Measurements from ENCODE around the gene YIPF2. TPM values are rescaled to one million over a fixed set of nuclear protein-coding genes. Genes with fewer than 3 reads are reported as not detected.
"Not testable (repeated sequence)": the region's sequence is repeated elsewhere in the genome, so short reads cannot be mapped to it uniquely, and the experiment has no call there.

The YIPF2 gene
- total and polyA plus RNA-seq, 9 donors, result 23.2 to 37.4 (median 32.2) TPM

DNA sequence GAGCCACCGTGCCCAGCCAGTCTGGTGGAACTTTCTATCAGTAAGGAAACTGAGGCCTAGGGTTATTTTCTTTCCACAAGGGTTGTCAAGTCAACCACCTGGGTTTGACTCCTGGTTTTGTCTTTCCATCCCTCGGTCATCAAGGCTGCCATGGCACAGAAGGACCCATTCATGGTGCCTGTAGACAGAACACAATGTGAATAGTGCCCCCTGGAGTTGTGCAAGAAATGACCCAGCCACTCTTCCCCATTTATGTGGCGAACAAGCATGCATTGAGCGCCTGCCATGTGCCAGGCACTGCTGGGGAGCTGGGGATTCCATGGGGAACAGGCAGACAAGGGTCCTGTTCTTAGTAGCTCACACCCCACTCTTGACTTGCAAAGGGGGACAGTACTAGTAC lies 36.5 kb upstream of the YIPF2 start:
- no peaks in the 10 kb centered on the region for H3K27me3 ChIP-seq (ENCODE audit: control insufficient read depth, insufficient read depth, low read length)
- H3K36me3 ChIP-seq (ENCODE audit: control insufficient read depth, insufficient read depth, low read length), result peaks cover 4% of the 10 kb centered on the region
- H3K27ac ChIP-seq (ENCODE audit: low read length), result peak overlapping the region; percentile 21
- no peak for DNase-seq
- no peaks in the 10 kb centered on the region for H3K9me3 ChIP-seq (replicated peaks; ENCODE audit: control insufficient read depth, low read depth, low read length)
- no peak overlapping the region for H3K4me3 ChIP-seq (ENCODE audit: low read length)
- WGBS (ENCODE audit: insufficient coverage), result 85% methylated on average over 3 of the region's 4 CpGs
- peaks cover 42% of the 10 kb centered on the region for H3K4me1 ChIP-seq (ENCODE audit: control insufficient read depth, insufficient read depth, low read length)

GRCh38 chr19:10963865-10964264 lies 35.4 kb upstream of the YIPF2 start:
- H3K9me3 ChIP-seq (replicated peaks; ENCODE audit: control insufficient read depth, low read depth, low read length), result no peaks in the 10 kb centered on the region
- DNase-seq, result no peak
- H3K27ac ChIP-seq (ENCODE audit: low read length), result no peak overlapping the region
- H3K27me3 ChIP-seq (ENCODE audit: control insufficient read depth, insufficient read depth, low read length), result no peaks in the 10 kb centered on the region
- peaks cover 45% of the 10 kb centered on the region for H3K4me1 ChIP-seq (ENCODE audit: control insufficient read depth, insufficient read depth, low read length)
- 81% methylated on average over 3 of the region's 4 CpGs for WGBS (ENCODE audit: insufficient coverage)
- no peak overlapping the region for H3K4me3 ChIP-seq (ENCODE audit: low read length)
- peaks cover 4% of the 10 kb centered on the region for H3K36me3 ChIP-seq (ENCODE audit: control insufficient read depth, insufficient read depth, low read length)

DNA sequence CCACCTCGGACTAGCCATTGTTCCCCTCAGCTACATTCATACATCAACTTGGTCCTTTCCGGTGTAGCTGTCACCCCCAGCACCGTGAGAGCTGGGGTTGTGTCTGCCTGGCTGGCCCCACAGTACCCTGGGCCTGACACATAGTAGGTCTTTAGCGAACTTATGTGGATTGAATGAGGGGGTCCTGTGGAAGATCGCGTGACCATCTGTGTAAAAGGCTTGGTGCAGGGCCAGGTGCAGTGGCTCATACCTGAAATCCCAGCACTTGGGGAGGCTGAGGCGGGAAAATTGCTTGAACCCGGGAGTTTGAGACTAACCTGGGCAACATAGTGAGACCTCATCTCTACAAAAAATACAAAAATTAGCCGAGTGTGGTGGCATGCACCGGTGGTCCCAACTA lies 34.4 kb upstream of the YIPF2 start:
- no peaks in the 10 kb centered on the region for H3K27me3 ChIP-seq (ENCODE audit: control insufficient read depth, insufficient read depth, low read length)
- 91% methylated on average over 4 of the region's 10 CpGs for WGBS (ENCODE audit: insufficient coverage)
- H3K36me3 ChIP-seq (ENCODE audit: control insufficient read depth, insufficient read depth, low read length), result peaks cover 4% of the 10 kb centered on the region
- H3K9me3 ChIP-seq (replicated peaks; ENCODE audit: control insufficient read depth, low read depth, low read length), result no peaks in the 10 kb centered on the region
- peaks cover 36% of the 10 kb centered on the region for H3K4me1 ChIP-seq (ENCODE audit: control insufficient read depth, insufficient read depth, low read length)
- H3K27ac ChIP-seq (ENCODE audit: low read length), result no peak overlapping the region
- no peak overlapping the region for H3K4me3 ChIP-seq (ENCODE audit: low read length)
- no peak for DNase-seq

DNA sequence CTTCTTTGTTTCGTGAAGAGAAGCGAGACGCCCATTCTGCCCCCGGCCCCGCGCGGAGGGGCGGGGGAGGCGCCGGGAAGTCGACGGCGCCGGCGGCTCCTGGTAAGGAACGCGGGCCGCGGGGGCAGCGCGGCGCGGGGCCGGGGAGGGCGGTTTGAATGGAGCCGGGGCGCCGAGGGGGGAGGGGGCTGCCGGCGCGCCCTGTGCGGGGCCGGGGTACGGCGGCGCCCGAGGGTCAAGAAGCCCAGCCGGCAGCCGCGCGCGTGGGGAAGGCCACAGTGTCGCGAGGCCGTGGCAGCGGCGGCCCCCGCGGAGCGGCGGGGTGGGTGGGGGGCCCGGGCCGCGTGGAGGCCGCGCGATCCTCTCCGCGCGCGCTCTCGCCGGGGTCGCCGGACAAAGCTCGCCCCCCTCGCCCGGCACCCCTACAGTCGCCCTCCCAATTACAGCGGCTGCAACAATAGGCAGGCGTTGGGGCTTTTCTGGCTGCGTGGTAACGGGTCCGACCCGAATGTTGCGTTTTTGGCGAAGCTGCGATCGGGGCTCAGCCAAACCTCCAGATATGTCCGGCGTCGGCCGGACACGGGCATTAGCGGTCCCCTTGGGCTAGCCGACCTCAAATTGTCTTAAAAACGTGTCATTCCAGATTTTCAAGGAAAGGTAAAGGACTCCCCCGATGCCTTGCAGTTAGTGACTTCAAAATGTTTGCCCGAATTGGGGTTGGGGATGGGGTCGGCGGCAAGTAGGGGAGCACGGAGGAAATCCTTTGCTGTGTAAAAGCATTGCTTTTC lies 32.8 kb upstream of the YIPF2 start:
- peak; percentile 62 for DNase-seq
- Histone ChIP-seq H3K4me3 (ENCODE audit: low read length) (peak overlapping the region; percentile 89), H3K36me3 (ENCODE audit: control insufficient read depth, insufficient read depth, low read length) (peaks cover 4% of the 10 kb centered on the region), H3K9me3 (replicated peaks; ENCODE audit: control insufficient read depth, low read depth, low read length) (no peaks in the 10 kb centered on the region), H3K27me3 (ENCODE audit: control insufficient read depth, insufficient read depth, low read length) (no peaks in the 10 kb centered on the region), H3K4me1 (ENCODE audit: control insufficient read depth, insufficient read depth, low read length) (peaks cover 34% of the 10 kb centered on the region), H3K27ac (ENCODE audit: low read length) (peak overlapping the region; percentile 91)
- WGBS (ENCODE audit: insufficient coverage), result under 1% methylated on average over 89 of the region's 92 CpGs

GRCh38 chr19:10960314-10961072 lies 32.1 kb upstream of the YIPF2 start, which contains the start of gene SMARCA4:
TSS of gene SMARCA4 (plus strand) at chr19:10961030. CDS start at chr19:10984152, 23,122 bp downstream.
- Histone ChIP-seq H3K36me3 (ENCODE audit: control insufficient read depth, insufficient read depth, low read length) (peaks cover 4% of the 10 kb centered on the region), H3K4me1 (ENCODE audit: control insufficient read depth, insufficient read depth, low read length) (peaks cover 34% of the 10 kb centered on the region), H3K27me3 (ENCODE audit: control insufficient read depth, insufficient read depth, low read length) (no peaks in the 10 kb centered on the region), H3K4me3 (ENCODE audit: low read length) (peak within 1 kb of the TSS; percentile 92), H3K27ac (ENCODE audit: low read length) (peak within 1 kb of the TSS; percentile 93), H3K9me3 (replicated peaks; ENCODE audit: control insufficient read depth, low read depth, low read length) (no peaks in the 10 kb centered on the region)
- peak; percentile 99 for DNase-seq
- under 1% methylated on average over 96 of the region's 100 CpGs for WGBS (ENCODE audit: insufficient coverage)

DNA sequence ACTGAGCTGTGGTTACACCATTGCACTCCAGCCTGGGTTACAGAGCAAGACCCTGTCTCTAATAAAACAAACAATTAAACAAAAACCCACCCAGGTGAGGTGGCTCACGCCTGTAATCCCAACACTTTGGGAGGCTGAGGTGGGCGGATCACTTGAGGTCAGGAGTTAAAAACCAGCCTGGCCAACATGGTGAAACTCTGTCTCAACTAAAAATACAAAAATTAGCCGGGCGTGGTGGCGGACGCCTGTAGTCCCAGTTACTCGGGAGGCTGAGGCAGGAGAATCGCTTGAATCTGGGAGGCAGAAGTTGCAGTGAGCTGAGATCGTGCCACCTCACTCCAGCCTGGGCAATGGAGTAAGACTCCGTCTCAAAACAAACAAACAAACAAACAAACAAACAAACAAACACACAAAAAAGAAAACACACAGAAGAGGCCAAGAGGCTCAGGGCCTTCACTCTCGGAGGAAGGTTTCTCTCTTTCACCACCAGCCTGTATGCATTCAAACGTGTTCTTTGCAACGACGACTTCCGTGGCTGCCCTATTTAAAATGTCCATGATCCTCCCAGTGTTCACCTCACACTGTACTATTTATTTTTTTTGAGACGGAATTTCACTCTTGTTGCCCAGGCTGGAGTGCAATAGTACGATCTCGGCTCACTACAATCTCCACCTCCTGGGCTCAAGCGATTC lies 31.0 kb upstream of the YIPF2 start:
- H3K4me1 ChIP-seq (ENCODE audit: control insufficient read depth, insufficient read depth, low read length), result peaks cover 23% of the 10 kb centered on the region
- not testable (repeated sequence) for H3K36me3 ChIP-seq (ENCODE audit: control insufficient read depth, insufficient read depth, low read length); DNase-seq; H3K4me3 ChIP-seq (ENCODE audit: low read length); H3K27me3 ChIP-seq (ENCODE audit: control insufficient read depth, insufficient read depth, low read length); H3K9me3 ChIP-seq (replicated peaks; ENCODE audit: control insufficient read depth, low read depth, low read length); H3K27ac ChIP-seq (ENCODE audit: low read length)
- 96% methylated on average over 13 of the region's 19 CpGs for WGBS (ENCODE audit: insufficient coverage)

DNA sequence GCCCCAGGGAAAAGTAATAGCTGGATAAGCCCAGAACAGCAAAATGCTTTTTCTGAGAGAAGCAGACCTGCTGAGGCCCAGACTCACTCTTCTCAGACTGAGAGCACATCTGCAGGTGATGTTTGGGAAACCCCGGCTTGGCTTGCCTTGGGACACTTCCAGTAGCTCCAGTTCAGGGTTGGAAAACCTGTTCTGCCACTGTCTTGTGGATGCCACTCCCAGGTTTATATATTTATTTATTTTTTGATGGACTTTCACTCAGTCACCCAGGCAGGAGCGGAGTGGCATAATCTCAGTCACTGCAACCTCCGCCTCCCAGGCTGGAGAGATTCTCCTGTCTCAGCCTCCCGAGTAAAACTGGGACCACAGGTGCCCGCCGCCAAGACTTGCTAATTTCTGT lies 24.4 kb upstream of the YIPF2 start:
- Histone ChIP-seq H3K4me1 (ENCODE audit: control insufficient read depth, insufficient read depth, low read length) (peaks cover 5% of the 10 kb centered on the region), H3K27me3 (ENCODE audit: control insufficient read depth, insufficient read depth, low read length) (no peaks in the 10 kb centered on the region), H3K36me3 (ENCODE audit: control insufficient read depth, insufficient read depth, low read length) (no peaks in the 10 kb centered on the region), H3K9me3 (replicated peaks; ENCODE audit: control insufficient read depth, low read depth, low read length) (no peaks in the 10 kb centered on the region), H3K27ac (ENCODE audit: low read length) (no peak overlapping the region), H3K4me3 (ENCODE audit: low read length) (no peak overlapping the region)
- DNase-seq, result no peak
- 100% methylated on average over 2 of the region's 6 CpGs for WGBS (ENCODE audit: insufficient coverage)

GRCh38 chr19:10946958-10947657 lies 18.7 kb upstream of the YIPF2 start:
- Histone ChIP-seq H3K27me3 (ENCODE audit: control insufficient read depth, insufficient read depth, low read length) (no peaks in the 10 kb centered on the region), H3K27ac (ENCODE audit: low read length) (no peak overlapping the region), H3K36me3 (ENCODE audit: control insufficient read depth, insufficient read depth, low read length) (no peaks in the 10 kb centered on the region), H3K4me1 (ENCODE audit: control insufficient read depth, insufficient read depth, low read length) (peaks cover 13% of the 10 kb centered on the region), H3K9me3 (replicated peaks; ENCODE audit: control insufficient read depth, low read depth, low read length) (no peaks in the 10 kb centered on the region), H3K4me3 (ENCODE audit: low read length) (no peak overlapping the region)
- WGBS (ENCODE audit: insufficient coverage), result no CpG with 5 or more reads among the region's 6 CpGs
- no peak for DNase-seq

DNA sequence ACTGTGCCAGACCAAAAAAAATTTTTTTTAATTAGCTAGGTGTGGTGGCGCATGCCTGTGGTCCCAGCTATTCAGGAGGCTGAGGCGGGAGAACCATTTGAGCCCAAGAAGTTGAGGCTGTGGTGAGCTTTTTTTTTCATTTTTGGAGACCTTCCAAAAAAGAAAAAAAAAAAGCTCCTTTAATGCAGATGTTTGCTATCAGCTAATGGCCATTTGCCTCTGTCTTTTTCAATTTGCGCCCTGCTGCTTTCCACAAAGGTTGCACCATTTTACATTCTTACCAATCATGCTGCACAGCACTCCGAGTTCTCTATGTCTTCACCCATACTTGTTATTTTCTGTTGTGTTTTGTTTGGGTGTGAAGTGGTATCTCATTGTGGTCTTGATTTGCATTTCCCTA lies 16.8 kb upstream of the YIPF2 start:
- H3K9me3 ChIP-seq (replicated peaks; ENCODE audit: control insufficient read depth, low read depth, low read length), result no peaks in the 10 kb centered on the region
- H3K4me3 ChIP-seq (ENCODE audit: low read length), result no peak overlapping the region
- H3K27me3 ChIP-seq (ENCODE audit: control insufficient read depth, insufficient read depth, low read length), result no peaks in the 10 kb centered on the region
- no peaks in the 10 kb centered on the region for H3K36me3 ChIP-seq (ENCODE audit: control insufficient read depth, insufficient read depth, low read length)
- 100% methylated on average over 1 of the region's 4 CpGs for WGBS (ENCODE audit: insufficient coverage)
- H3K27ac ChIP-seq (ENCODE audit: low read length), result no peak overlapping the region
- peaks cover 13% of the 10 kb centered on the region for H3K4me1 ChIP-seq (ENCODE audit: control insufficient read depth, insufficient read depth, low read length)
- no peak for DNase-seq

Data from muscle of leg (tissue), 11 donors.